22Rv1 (cell line): Measurements from ENCODE around the gene TXNRD2.

ENCODE experiments used
- ZFX ChIP-seq: fragments of 450-650 bp; IDR thresholded peaks from 2 replicates; pipeline ENCODE4 v1.6.1; 2017; ENCODE audit warnings: antibody characterized with exemption, borderline replicate concordance
- TF ChIP-seq, protein P1 (sequence below): fragments of 450-650 bp; IDR thresholded peaks from 2 replicates; pipeline ENCODE4 v1.5.1; 2017; ENCODE audit warnings: mild to moderate bottlenecking

DNA sequence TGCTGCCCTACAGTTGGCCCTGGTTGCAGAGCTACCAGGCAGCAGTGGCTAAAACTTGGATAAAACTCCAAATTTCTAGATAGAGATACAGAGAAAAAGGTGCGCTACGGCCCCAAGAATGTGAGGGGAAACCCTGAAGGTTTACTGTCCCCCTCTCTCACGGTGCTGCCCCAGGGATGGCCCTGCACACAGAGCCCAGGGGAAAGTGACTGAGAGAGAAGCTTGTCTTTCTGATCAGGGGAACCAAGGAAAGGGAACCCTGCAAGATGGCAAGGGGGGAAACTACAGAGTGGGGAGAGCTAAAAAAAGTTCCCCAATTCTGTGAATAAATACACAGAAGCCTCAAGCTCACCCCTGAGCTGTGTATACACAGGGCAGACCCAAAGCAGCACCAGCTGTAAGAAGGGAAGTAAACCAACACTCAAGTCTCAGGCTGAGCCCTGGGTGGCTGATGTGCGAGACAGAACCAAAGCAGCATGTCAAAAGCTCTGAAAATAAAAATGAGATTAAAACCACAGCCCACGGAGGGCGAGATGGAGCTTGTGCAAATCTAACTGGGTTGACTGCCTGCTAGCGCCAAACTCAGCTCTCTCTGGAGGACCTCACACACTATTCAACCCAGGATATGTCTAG, 109.0 kb downstream of the TXNRD2 start:
- TF ChIP-seq, protein P1, sequence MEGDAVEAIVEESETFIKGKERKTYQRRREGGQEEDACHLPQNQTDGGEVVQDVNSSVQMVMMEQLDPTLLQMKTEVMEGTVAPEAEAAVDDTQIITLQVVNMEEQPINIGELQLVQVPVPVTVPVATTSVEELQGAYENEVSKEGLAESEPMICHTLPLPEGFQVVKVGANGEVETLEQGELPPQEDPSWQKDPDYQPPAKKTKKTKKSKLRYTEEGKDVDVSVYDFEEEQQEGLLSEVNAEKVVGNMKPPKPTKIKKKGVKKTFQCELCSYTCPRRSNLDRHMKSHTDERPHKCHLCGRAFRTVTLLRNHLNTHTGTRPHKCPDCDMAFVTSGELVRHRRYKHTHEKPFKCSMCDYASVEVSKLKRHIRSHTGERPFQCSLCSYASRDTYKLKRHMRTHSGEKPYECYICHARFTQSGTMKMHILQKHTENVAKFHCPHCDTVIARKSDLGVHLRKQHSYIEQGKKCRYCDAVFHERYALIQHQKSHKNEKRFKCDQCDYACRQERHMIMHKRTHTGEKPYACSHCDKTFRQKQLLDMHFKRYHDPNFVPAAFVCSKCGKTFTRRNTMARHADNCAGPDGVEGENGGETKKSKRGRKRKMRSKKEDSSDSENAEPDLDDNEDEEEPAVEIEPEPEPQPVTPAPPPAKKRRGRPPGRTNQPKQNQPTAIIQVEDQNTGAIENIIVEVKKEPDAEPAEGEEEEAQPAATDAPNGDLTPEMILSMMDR: no peak
- no peak for TF ChIP-seq ZFX
